Measurements from ENCODE around the gene SLC16A5. TPM values are rescaled to one million over a fixed set of nuclear protein-coding genes. Genes with fewer than 3 reads are reported as not detected.

Gene SLC16A5
- total RNA-seq, 2 experiments from 2014 or later: not detected

GRCh38 chr17:75065562-75066151, 22.1 kb upstream of the SLC16A5 start:
- intact Hi-C loops (cut with micrococcal nuclease; ENCODE audit: unreplicated experiment): no loop called here
- H2AFZ ChIP-seq (ENCODE audit: low read length): no peak overlapping the region
- H3K9me2 ChIP-seq (ENCODE audit: insufficient read depth, low read length): no peaks in the 10 kb centered on the region
- H3K79me2 ChIP-seq (ENCODE audit: insufficient read depth, low read depth, low read length): no peaks in the 10 kb centered on the region
- no peak for DNase-seq (ENCODE audit: low spot score)
- BruUV-seq (replicated peaks): no TSS peak
- peaks cover 47% of the 10 kb centered on the region for H3K36me3 ChIP-seq (ENCODE audit: insufficient read depth, low read length)
- ChIA-PET POLR2A (interaction anchor here (0.7 kb wide), 1 partner anchor 89 kb away, joined by 5 read pairs; no protein-coding TSS in a partner anchor), CTCF (ENCODE audit: unreplicated experiment) (no interaction called here)
- no peak overlapping the region for H3K4me2 ChIP-seq (ENCODE audit: low read length)
- no peaks in the 10 kb centered on the region for H3K9me3 ChIP-seq (ENCODE audit: low read length)
- TF ChIP-seq EZH2phosphoT487 (IDR thresholded peaks at IDR 0.05; ENCODE audit: borderline replicate concordance, low read depth, low read length): no peak
- no peaks in the 10 kb centered on the region for H3K4me1 ChIP-seq (ENCODE audit: insufficient read depth, low read length, poor library complexity, severe bottlenecking)
- H4K20me1 ChIP-seq (ENCODE audit: insufficient read depth, low read length): no peaks in the 10 kb centered on the region
- H3K27ac ChIP-seq (ENCODE audit: low read depth, low read length, poor library complexity, severe bottlenecking): no peak overlapping the region
- H3K4me3 ChIP-seq (ENCODE audit: low read depth, low read length, poor library complexity, severe bottlenecking): no peak overlapping the region

DNA sequence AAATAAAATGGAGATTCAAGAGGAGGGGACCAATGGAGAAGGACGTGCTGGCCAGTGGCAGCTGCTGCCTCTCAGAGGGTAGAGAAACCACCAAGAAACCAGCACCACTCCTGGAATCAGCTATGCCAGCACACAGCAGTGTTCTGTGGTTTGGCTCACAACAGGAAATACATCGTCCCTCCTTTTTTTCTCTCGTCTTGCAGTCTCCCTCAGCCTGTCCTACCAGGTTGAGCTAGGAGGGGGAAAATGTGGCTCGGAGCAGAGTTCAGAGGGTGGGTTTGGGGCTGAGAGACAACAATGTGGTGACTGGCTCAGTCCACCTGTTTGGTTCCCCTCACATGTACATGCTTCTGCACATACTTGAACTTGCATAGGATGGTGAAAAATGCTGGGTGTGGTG, 19.9 kb upstream of the SLC16A5 start:
- ChIA-PET POLR2A (no interaction called here), CTCF (ENCODE audit: unreplicated experiment) (no interaction called here)
- Histone ChIP-seq H3K4me1 (ENCODE audit: insufficient read depth, low read length, poor library complexity, severe bottlenecking) (no peaks in the 10 kb centered on the region), H3K9me3 (ENCODE audit: low read length) (no peaks in the 10 kb centered on the region), H3K27ac (ENCODE audit: low read depth, low read length, poor library complexity, severe bottlenecking) (no peak overlapping the region), H3K4me3 (ENCODE audit: low read depth, low read length, poor library complexity, severe bottlenecking) (no peak overlapping the region), H3K9me2 (ENCODE audit: insufficient read depth, low read length) (no peaks in the 10 kb centered on the region), H2AFZ (ENCODE audit: low read length) (no peak overlapping the region), H3K79me2 (ENCODE audit: insufficient read depth, low read depth, low read length) (no peaks in the 10 kb centered on the region), H4K20me1 (ENCODE audit: insufficient read depth, low read length) (no peaks in the 10 kb centered on the region), H3K4me2 (ENCODE audit: low read length) (no peak overlapping the region), H3K36me3 (ENCODE audit: insufficient read depth, low read length) (peaks cover 25% of the 10 kb centered on the region)
- intact Hi-C loops (cut with micrococcal nuclease; ENCODE audit: unreplicated experiment): no loop called here
- no peak for DNase-seq (ENCODE audit: low spot score)
- BruUV-seq (replicated peaks): no TSS peak
- no peak for TF ChIP-seq EZH2phosphoT487 (IDR thresholded peaks at IDR 0.05; ENCODE audit: borderline replicate concordance, low read depth, low read length)

DNA sequence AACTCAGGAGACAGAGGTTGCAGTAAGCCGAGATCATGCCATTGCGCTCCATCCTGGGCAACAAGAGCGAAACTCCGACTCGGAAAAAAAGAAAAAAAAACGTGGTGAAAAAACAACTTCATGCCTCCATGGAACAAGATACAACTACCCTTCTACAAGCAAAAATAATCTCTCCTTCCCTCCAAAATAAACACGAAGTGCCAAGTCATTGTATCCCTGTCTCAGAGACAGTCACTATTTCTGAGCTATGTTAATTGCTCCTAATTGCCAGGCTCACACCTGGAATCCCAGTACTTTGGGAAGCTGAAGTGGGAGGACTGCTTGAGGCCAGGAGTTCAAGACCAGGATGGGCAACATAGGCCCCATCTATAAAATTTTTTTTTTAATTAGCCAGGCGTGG, 19.0 kb upstream of the SLC16A5 start:
- Histone ChIP-seq H3K79me2 (ENCODE audit: insufficient read depth, low read depth, low read length) (no peaks in the 10 kb centered on the region), H3K36me3 (ENCODE audit: insufficient read depth, low read length) (peaks cover 16% of the 10 kb centered on the region), H3K4me1 (ENCODE audit: insufficient read depth, low read length, poor library complexity, severe bottlenecking) (no peaks in the 10 kb centered on the region), H3K4me3 (ENCODE audit: low read depth, low read length, poor library complexity, severe bottlenecking) (no peak overlapping the region), H2AFZ (ENCODE audit: low read length) (no peak overlapping the region), H3K27ac (ENCODE audit: low read depth, low read length, poor library complexity, severe bottlenecking) (no peak overlapping the region), H3K9me2 (ENCODE audit: insufficient read depth, low read length) (no peaks in the 10 kb centered on the region), H4K20me1 (ENCODE audit: insufficient read depth, low read length) (no peaks in the 10 kb centered on the region), H3K4me2 (ENCODE audit: low read length) (no peak overlapping the region), H3K9me3 (ENCODE audit: low read length) (no peaks in the 10 kb centered on the region)
- DNase-seq (ENCODE audit: low spot score): no peak
- POLR2A ChIA-PET: interaction anchor here (0.5 to 0.7 kb wide), 2 partner anchors 32 to 514 kb away, joined by 3 to 4 read pairs; no protein-coding TSS in a partner anchor
- CTCF ChIA-PET (ENCODE audit: unreplicated experiment): no interaction called here
- intact Hi-C loops (cut with micrococcal nuclease; ENCODE audit: unreplicated experiment): no loop called here
- no peak for TF ChIP-seq CTCF (conservative IDR thresholded peaks at IDR 0.05; ENCODE audit: low read length)
- BruUV-seq (replicated peaks): no TSS peak

Measured in OCI-LY7 (cell line).